Stimulated activated naive B cell treated with anti-CD40 and anti-IgM and Interleukin-4, amounts not matched to agents 10 μg/mL and 1 μg/mL and 100 μg/mL, for 72 hours (primary cell): Measurements from ENCODE around the gene ATP5F1D.

ENCODE experiments used
- ATAC-seq, 2 donors: fragments of 150-1000 bp; cut with Tn5 transposase; replicated peaks; 2 replicates each; pipeline ENCODE4 v1.10.0; 2021; ENCODE audit warnings: moderate library complexity in 1 of 2
- DNase-seq: peaks from one replicate; pipeline ENCODE4 v3.0.0; 2021
- H3K27ac Mint-ChIP-seq: one replicate; pipeline ENCODE4 v1.8.0; 2022; ENCODE audit warnings: mild to moderate bottlenecking, mixed read lengths
- H3K27me3 Mint-ChIP-seq, 2 donors: one replicate each; pipeline ENCODE4 v1.8.0; 2022; ENCODE audit warnings: mixed read lengths in 2 of 2
- H3K36me3 Mint-ChIP-seq, 2 donors: one replicate each; pipeline ENCODE4 v1.8.0; 2022; ENCODE audit warnings: mixed read lengths in 2 of 2, mild to moderate bottlenecking in 1 of 2
- H3K4me1 Mint-ChIP-seq, 2 donors: one replicate each; pipeline ENCODE4 v1.8.0; 2022; ENCODE audit warnings: mixed read lengths in 2 of 2, mild to moderate bottlenecking in 1 of 2
- H3K4me3 Mint-ChIP-seq, 2 donors: one replicate each; pipeline ENCODE4 v1.8.0; 2022; ENCODE audit warnings: mild to moderate bottlenecking in 2 of 2, mixed read lengths in 2 of 2, moderate library complexity in 1 of 2
- H3K9me3 Mint-ChIP-seq, 2 donors: one replicate each; pipeline ENCODE4 v1.8.0; 2022; ENCODE audit warnings: mixed read lengths in 2 of 2, mild to moderate bottlenecking in 1 of 2

The ATP5F1D gene

DNA sequence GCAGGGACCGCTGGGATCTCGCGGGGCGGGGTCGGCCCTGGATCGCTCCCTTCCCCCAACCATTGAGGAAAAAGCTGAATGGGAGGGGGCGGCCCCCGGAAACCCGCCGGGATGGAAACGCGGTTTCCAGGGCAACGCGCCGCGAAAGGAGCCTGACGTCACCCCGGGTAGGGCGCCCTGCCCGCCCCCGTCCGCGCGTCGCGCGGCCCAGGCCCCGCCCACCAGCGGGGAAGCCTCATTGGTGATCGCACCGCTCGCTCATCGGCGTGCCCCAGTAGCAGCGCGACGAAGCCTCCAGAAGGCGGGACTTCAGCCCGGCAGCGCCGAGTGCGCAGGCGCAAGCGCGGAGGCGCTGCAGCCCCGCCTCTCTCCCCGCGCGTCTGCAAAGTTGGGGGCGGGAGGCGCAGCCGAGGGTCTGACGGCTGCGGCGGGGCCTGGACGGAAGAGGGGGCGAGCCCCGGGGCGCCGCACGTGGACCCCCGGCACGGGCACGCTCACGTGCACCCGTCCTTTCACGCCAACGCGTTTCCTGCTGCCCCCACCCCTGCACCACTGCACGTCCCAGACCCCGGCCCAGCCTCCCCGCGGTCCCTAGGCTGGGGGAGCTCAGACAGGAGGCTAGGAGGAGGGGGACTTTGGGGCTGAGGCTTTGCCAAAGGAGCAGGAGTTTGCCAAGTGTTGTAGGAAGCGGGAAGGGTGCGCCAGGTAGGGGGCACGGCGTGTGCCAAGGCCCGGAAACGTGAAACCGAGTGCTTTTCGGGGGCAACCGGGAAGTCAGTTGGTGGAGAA lies 19.4 kb downstream of the ATP5F1D start:
- H3K9me3 Mint-ChIP-seq, result no peaks in the 10 kb centered on the region
- H3K27me3 Mint-ChIP-seq, result no peaks in the 10 kb centered on the region
- H3K27ac Mint-ChIP-seq, result peak overlapping the region; percentile 98
- peaks cover 21 to 34% of the 10 kb centered on the region in 2 donors for H3K36me3 Mint-ChIP-seq
- H3K4me3 Mint-ChIP-seq, result peak overlapping the region; percentile 92 to 97
- ATAC-seq (peak; percentile 65 to 72), DNase-seq (peak; percentile 98)
- peaks cover 55 to 83% of the 10 kb centered on the region in 2 donors for H3K4me1 Mint-ChIP-seq

DNA sequence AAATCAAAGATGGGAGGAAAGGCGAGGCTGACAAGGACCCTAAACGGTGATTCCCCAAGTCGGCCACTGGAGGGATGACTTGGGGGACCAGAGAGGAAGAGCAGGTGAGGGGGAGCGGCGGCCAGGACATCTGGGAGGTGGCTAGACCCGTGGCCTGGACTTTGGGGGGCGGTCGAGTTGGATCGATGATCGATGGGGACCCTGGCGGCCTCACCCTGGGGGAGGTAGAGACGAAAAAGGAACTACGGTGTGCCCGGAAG lies 19.9 kb downstream of the ATP5F1D start:
- Mint-ChIP-seq H3K36me3 (peaks cover 21 to 34% of the 10 kb centered on the region in 2 donors), H3K4me1 (peaks cover 58 to 85% of the 10 kb centered on the region in 2 donors), H3K27ac (peak overlapping the region; percentile 98), H3K9me3 (no peaks in the 10 kb centered on the region), H3K4me3 (peak overlapping the region; percentile 92 to 97), H3K27me3 (no peaks in the 10 kb centered on the region)
- ATAC-seq (no peak), DNase-seq (no peak)

- peak overlapping the region; percentile 92 to 97 for H3K4me3 Mint-ChIP-seq
- ATAC-seq, result no peak
- H3K9me3 Mint-ChIP-seq, result no peaks in the 10 kb centered on the region
- DNase-seq, result no peak
- H3K36me3 Mint-ChIP-seq, result peaks cover 21 to 34% of the 10 kb centered on the region in 2 donors
- peaks cover 59 to 86% of the 10 kb centered on the region in 2 donors for H3K4me1 Mint-ChIP-seq
- no peaks in the 10 kb centered on the region for H3K27me3 Mint-ChIP-seq
- H3K27ac Mint-ChIP-seq, result peak overlapping the region; percentile 98
Measured at GRCh38 chr19:1261798-1262622, 20.5 kb downstream of the ATP5F1D start.

GRCh38 chr19:1262623-1263123 lies 21.1 kb downstream of the ATP5F1D start:
- Mint-ChIP-seq H3K27ac (peak overlapping the region; percentile 95), H3K4me1 (peaks cover 61 to 87% of the 10 kb centered on the region in 2 donors), H3K9me3 (no peaks in the 10 kb centered on the region), H3K36me3 (peaks cover 18 to 29% of the 10 kb centered on the region in 2 donors), H3K27me3 (no peaks in the 10 kb centered on the region), H3K4me3 (peak overlapping the region; percentile 89 to 97)
- ATAC-seq (no peak), DNase-seq (no peak)

- Mint-ChIP-seq H3K4me3 (peak overlapping the region; percentile 89 to 97), H3K36me3 (peaks cover 14 to 24% of the 10 kb centered on the region in 2 donors), H3K27me3 (no peaks in the 10 kb centered on the region), H3K27ac (peak overlapping the region; percentile 95), H3K4me1 (peaks cover 61 to 87% of the 10 kb centered on the region in 2 donors), H3K9me3 (no peaks in the 10 kb centered on the region)
- ATAC-seq, result no peak
- DNase-seq, result no peak
Measured at GRCh38 chr19:1263188-1263587, 21.6 kb downstream of the ATP5F1D start.

DNA sequence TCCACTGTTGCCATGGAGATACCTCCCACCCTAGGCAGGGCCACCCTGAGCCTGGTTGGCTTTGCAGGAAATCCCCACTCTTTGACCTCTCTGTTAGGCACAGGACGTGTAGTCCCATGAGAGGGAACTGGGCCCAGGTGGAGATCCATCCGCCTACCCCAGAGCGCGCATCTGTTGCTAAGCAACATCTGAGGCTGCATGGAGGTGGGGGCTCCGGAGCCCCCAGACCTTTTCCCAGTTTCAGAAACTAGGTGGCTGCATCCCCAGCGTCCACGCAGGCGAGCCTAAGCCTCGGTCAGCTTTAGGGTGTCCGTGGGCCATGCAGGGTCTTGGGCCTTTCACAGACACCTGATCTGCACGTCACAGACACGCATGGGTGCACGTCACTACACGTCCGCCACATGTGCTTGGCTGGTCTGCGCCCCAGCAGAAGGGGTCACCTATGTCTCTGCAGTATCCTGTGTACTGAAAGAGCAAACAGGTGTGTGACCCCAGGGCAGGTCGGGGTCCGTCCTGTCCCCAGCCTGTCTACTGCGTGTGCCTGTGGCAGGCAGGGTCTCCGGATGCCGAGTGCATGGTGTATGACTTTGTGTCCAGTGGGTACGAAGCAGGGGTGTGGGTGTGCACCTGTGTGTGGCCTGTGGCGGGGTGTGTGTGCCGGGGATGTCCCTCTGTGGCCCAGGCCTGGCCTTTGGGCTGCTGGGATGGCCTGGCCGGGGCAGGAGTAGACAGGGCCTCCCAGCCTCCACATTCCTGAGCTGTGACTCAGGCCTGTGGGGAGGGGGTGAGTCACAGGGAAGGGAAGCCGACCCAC lies 23.5 kb downstream of the ATP5F1D start:
- DNase-seq (peak; percentile 72), ATAC-seq (peak; percentile 10 to 12)
- no peaks in the 10 kb centered on the region for H3K9me3 Mint-ChIP-seq
- H3K27ac Mint-ChIP-seq, result peak overlapping the region; percentile 95
- H3K27me3 Mint-ChIP-seq, result no peaks in the 10 kb centered on the region
- peaks cover 63 to 84% of the 10 kb centered on the region in 2 donors for H3K4me1 Mint-ChIP-seq
- H3K36me3 Mint-ChIP-seq, result peaks cover 16 to 27% of the 10 kb centered on the region in 2 donors
- H3K4me3 Mint-ChIP-seq, result peak overlapping the region; percentile 75 to 81

DNA sequence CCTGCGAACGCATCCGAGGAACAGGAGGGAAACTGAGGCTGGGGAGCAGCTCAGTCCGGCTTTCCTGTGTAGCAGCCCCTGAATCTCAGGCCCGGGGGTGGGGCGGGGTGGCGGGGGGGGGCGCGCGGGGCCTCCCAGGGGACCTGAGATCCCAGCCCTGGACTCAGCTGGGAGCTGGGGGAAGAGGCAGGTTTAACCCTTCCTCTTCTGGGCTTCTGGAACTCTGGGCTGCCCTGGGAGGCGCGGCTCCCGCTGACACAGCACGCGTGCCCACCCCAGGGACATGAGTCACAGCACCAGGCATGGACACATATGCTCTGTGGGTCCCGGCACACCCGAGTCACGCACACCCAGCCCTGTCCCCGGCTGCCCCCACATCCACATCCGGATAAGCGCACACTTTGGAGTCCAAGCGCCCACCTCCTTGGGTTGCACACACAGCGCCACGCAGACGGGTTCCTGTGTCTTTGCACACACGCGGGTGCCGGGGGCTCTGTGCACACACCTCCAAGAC lies 24.1 kb downstream of the ATP5F1D start:
- H3K36me3 Mint-ChIP-seq, result peaks cover 22 to 34% of the 10 kb centered on the region in 2 donors
- no peaks in the 10 kb centered on the region for H3K9me3 Mint-ChIP-seq
- ATAC-seq (peak; percentile 12 to 15), DNase-seq (no peak)
- peak overlapping the region; percentile 81 to 87 for H3K4me3 Mint-ChIP-seq
- no peaks in the 10 kb centered on the region for H3K27me3 Mint-ChIP-seq
- peak overlapping the region; percentile 95 for H3K27ac Mint-ChIP-seq
- H3K4me1 Mint-ChIP-seq, result peaks cover 68 to 85% of the 10 kb centered on the region in 2 donors

- no peaks in the 10 kb centered on the region for H3K27me3 Mint-ChIP-seq
- peaks cover 74 to 89% of the 10 kb centered on the region in 2 donors for H3K4me1 Mint-ChIP-seq
- H3K27ac Mint-ChIP-seq, result peak overlapping the region; percentile 93
- H3K4me3 Mint-ChIP-seq, result peak overlapping the region; percentile 79 to 87
- H3K36me3 Mint-ChIP-seq, result peaks cover 28 to 39% of the 10 kb centered on the region in 2 donors
- no peaks in the 10 kb centered on the region for H3K9me3 Mint-ChIP-seq
- peak; percentile 27 to 46 for ATAC-seq
- DNase-seq, result peak; percentile 89
Measured at GRCh38 chr19:1266129-1266915, 24.8 kb downstream of the ATP5F1D start.

- Mint-ChIP-seq H3K4me3 (peak overlapping the region; percentile 79 to 87), H3K36me3 (peaks cover 26 to 40% of the 10 kb centered on the region in 2 donors), H3K27ac (peak overlapping the region; percentile 91), H3K9me3 (no peaks in the 10 kb centered on the region), H3K27me3 (no peaks in the 10 kb centered on the region), H3K4me1 (peaks cover 74 to 89% of the 10 kb centered on the region in 2 donors)
- DNase-seq (peak; percentile 74), ATAC-seq (peak; percentile 4 to 7)
Measured at GRCh38 chr19:1266916-1267476, 25.4 kb downstream of the ATP5F1D start.

- Mint-ChIP-seq H3K27ac (peak overlapping the region; percentile 91), H3K4me3 (peak overlapping the region; percentile 86 to 87), H3K4me1 (peaks cover 72 to 89% of the 10 kb centered on the region in 2 donors), H3K27me3 (no peaks in the 10 kb centered on the region), H3K9me3 (no peaks in the 10 kb centered on the region), H3K36me3 (peaks cover 30 to 44% of the 10 kb centered on the region in 2 donors)
- DNase-seq, result no peak
- ATAC-seq, result no peak
Measured at GRCh38 chr19:1267477-1268225, 26.1 kb downstream of the ATP5F1D start.

DNA sequence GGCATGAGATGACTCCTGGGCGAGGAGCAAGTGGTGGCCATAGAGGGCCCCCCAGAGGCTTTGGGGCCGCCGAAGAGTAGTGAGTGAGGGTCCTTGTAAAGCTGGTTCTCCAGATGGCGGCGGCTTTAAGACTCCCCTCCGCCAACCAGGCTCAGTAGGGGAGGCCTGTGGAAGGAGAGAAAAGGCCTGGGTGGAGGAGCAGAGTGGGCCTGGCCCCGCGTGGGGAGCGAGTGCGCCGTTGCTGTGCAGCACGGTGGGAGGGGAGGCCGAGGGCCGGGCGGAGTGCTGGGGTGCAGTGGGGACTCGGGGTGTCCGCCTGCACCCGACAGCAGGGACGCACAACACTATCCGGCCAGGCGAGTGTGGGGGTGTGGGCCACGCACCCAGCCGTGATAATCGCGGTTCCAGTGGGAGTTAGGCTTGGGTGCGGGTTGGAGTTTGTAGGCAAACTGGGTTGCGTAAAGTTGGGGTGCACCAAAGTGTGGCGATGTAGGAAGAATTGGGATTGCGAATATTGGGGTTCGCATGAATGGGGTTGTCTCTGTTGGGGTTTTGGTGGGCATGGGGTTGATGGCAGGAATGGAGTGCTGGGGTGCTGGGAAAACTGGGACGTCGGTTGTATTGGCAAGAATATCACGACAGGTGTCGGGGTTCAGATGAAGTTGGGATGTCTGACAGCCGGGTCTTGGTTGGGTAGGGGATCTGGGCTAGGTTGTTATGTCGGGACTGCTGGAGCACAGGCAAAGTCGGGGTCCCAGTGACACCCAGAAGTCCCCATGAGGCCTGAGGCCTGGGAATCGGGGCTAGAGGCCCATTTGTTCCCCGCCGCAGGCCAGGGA lies 26.9 kb downstream of the ATP5F1D start:
- ATAC-seq (no peak), DNase-seq (no peak)
- no peaks in the 10 kb centered on the region for H3K27me3 Mint-ChIP-seq
- H3K9me3 Mint-ChIP-seq, result no peaks in the 10 kb centered on the region
- peak overlapping the region; percentile 86 to 87 for H3K4me3 Mint-ChIP-seq
- peaks cover 69 to 89% of the 10 kb centered on the region in 2 donors for H3K4me1 Mint-ChIP-seq
- H3K27ac Mint-ChIP-seq, result peak overlapping the region; percentile 97
- peaks cover 37 to 46% of the 10 kb centered on the region in 2 donors for H3K36me3 Mint-ChIP-seq
